ENCODE measurements around the gene TMSB10. TPM values are rescaled to one million over a fixed set of nuclear protein-coding genes. Genes with fewer than 3 reads are reported as not detected.

The TMSB10 gene
- total RNA-seq, 2 experiments from 2014 or later: 1,772 to 1,864 TPM

- Mint-ChIP-seq H3K4me3 (peak within 1 kb of the TSS; percentile 93), H3K27ac (peak within 1 kb of the TSS; percentile 97), H3K36me3 (ENCODE audit: low read depth) (peaks cover 8% of the 10 kb centered on the region), H3K27me3 (ENCODE audit: low read depth) (no peaks in the 10 kb centered on the region), H3K9me3 (no peaks in the 10 kb centered on the region), H3K4me1 (ENCODE audit: low read depth) (peaks cover 53% of the 10 kb centered on the region)
- DNase-seq: peak; percentile 73
- CTCF ChIA-PET: interaction anchor here (0.7 to 8.0 kb wide), 14 partner anchors 8 to 364 kb away, joined by 3 to 75 read pairs (median 4); partner anchors contain the start of gene TMSB10
- intact Hi-C loops (cut with micrococcal nuclease): loop anchor here (1.0 to 5.0 kb wide), 6 partner anchors 8 to 249 kb away; partner anchors contain the start of gene TMSB10
These were observed 24.6 kb upstream of the TMSB10 start, which contains the start of gene TRABD2A for GRCh38 chr2:84880645-84881521. Gene TRABD2A (minus strand): TSS chr2:84881084. CDS start chr2:84881039, 45 bp downstream.

DNA sequence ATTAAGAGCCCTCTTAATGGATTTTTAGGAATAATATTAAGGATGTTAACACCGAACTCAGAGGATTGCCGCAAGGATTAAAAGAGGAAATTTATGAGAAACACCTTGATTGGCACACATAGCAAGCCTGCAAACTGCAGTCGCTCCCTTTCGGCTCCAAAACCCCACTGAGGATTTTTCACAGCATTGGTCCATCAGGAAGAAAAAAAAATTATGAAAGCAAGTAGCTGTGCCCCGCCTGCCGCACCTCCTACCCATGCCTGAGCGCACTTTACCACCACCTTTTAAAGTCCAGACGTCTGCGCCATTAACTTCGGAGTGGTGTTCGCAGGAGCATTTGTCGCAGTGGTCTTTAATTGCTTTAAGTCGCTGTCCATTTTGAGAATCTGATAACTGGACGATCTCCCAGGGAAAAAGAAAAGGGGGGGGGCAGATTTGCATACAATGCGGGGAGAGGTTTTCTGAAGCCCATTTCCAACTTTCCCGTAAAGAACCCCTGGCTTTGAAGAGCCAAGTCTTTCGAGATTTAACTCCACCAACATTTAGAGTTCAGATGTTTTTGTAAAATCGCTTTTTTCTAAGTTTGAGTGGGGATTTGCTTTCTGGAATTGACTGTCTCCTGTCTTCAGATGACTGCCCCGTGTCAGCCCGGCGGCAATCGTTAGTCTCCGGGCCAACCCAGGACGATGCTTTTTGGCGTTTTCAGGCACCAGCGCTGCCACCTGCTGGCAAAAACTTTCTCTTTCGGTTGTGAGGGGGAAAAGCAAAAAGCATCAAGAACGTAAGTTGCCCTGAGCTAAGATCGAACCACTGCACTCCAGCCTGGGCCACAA lies 23.7 kb upstream of the TMSB10 start:
- H3K4me1 Mint-ChIP-seq (ENCODE audit: low read depth): peaks cover 51% of the 10 kb centered on the region
- CTCF ChIA-PET: interaction anchor here (0.6 to 8.0 kb wide), 28 partner anchors 12 to 388 kb away, joined by 3 to 75 read pairs (median 4); no protein-coding TSS in a partner anchor
- no peaks in the 10 kb centered on the region for H3K27me3 Mint-ChIP-seq (ENCODE audit: low read depth)
- no peaks in the 10 kb centered on the region for H3K9me3 Mint-ChIP-seq
- peak overlapping the region; percentile 87 for H3K4me3 Mint-ChIP-seq
- peak overlapping the region; percentile 97 for H3K27ac Mint-ChIP-seq
- DNase-seq: peak; percentile 97
- H3K36me3 Mint-ChIP-seq (ENCODE audit: low read depth): peaks cover 5% of the 10 kb centered on the region
- intact Hi-C loops (cut with micrococcal nuclease): loop anchor here (1.0 to 5.0 kb wide), 15 partner anchors 8 to 386 kb away; partner anchors contain the start of genes DNAH6 and TMSB10

DNA sequence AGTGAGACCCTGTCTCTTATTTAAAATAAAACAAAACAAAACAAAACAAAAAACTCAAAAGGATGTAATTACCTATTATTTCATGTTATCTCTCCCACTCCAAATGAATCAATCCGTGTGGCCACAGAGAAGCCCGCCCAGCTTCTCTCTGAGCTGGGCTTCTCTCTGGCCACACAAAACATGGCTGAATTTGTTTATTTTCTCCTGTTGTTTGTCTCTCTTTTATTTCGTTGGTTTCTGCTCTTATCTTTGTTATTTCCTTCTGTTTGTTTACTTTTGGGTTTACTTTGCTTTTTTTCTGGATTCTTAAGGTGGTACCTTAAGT lies 23.1 kb upstream of the TMSB10 start:
- peak overlapping the region; percentile 97 for H3K27ac Mint-ChIP-seq
- CTCF ChIA-PET: interaction anchor here (0.6 to 8.0 kb wide), 25 partner anchors 12 to 389 kb away, joined by 3 to 75 read pairs (median 4); no protein-coding TSS in a partner anchor
- peaks cover 50% of the 10 kb centered on the region for H3K4me1 Mint-ChIP-seq (ENCODE audit: low read depth)
- peak overlapping the region; percentile 87 for H3K4me3 Mint-ChIP-seq
- peaks cover 5% of the 10 kb centered on the region for H3K36me3 Mint-ChIP-seq (ENCODE audit: low read depth)
- intact Hi-C loops (cut with micrococcal nuclease): loop anchor here (1.0 to 5.0 kb wide), 10 partner anchors 16 to 387 kb away; partner anchors contain the start of gene DNAH6
- H3K9me3 Mint-ChIP-seq: no peaks in the 10 kb centered on the region
- no peak for DNase-seq
- H3K27me3 Mint-ChIP-seq (ENCODE audit: low read depth): no peaks in the 10 kb centered on the region

DNA sequence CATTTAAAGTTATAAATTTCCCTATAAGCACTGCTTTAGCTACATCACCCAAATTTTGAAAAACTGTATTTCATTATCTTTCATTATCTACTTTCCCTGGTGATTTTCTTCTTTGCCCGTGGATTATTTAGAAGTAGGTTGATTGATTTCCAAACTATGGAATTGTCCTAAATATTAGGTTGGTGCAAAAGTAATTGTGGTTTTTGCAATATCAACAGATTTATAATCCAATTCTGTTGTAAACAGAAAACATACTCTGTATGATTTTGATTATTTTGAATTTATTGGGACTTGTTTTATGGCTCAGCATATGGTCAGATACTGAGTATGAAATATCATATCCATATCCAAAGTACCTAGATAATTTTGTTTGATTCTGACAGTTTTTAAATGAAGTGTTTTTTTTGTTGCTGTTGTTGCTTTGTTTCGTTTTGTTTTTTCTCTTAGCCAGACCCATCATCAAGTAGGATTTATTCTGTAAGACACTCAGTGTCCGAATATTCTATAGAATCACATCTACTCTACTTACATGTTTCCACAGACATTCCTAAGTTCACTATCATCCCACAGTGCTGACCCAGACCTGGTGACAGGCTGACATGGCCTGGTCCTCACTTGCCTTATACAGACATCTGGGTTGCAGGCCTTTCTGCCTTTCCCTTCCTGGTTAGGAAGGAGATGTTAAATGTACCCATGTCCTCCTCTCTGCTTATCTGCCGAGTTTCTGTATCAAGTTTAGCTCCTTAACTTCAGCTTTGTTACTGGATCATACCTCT lies 22.5 kb upstream of the TMSB10 start:
- peak overlapping the region; percentile 87 for H3K4me3 Mint-ChIP-seq
- DNase-seq: no peak
- intact Hi-C loops (cut with micrococcal nuclease): loop anchor here (1.0 to 5.0 kb wide), 10 partner anchors 16 to 388 kb away; partner anchors contain the start of gene DNAH6
- H3K4me1 Mint-ChIP-seq (ENCODE audit: low read depth): peaks cover 48% of the 10 kb centered on the region
- H3K9me3 Mint-ChIP-seq: no peaks in the 10 kb centered on the region
- peaks cover 5% of the 10 kb centered on the region for H3K36me3 Mint-ChIP-seq (ENCODE audit: low read depth)
- CTCF ChIA-PET: interaction anchor here (0.5 to 8.0 kb wide), 28 partner anchors 11 to 389 kb away, joined by 3 to 75 read pairs (median 4); no protein-coding TSS in a partner anchor
- no peaks in the 10 kb centered on the region for H3K27me3 Mint-ChIP-seq (ENCODE audit: low read depth)
- H3K27ac Mint-ChIP-seq: peak overlapping the region; percentile 97

DNA sequence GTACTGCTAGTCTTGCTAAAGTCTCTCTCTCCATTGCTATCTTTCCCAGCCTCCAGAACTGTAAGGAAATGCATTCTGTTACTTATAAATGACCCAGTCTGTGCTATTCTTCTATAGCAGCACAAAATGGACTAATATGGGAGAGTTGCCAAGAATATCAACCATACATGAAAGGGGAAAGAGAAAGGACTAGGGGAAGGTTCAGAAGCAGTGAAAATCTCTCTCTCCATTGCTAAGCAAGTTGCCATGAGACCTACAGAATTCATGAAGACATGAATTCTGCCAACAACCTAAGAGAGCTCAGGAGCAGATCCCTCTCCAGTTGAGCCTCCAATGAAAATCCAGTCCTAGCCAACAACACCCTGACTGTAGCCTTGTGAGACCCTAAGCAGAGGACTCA lies 21.0 kb upstream of the TMSB10 start:
- CTCF ChIA-PET: interaction anchor here (1.0 kb wide), 1 partner anchor 41 kb away, joined by 3 read pairs; no protein-coding TSS in a partner anchor
- Mint-ChIP-seq H3K36me3 (ENCODE audit: low read depth) (peaks cover 4% of the 10 kb centered on the region), H3K27ac (no peak overlapping the region), H3K27me3 (ENCODE audit: low read depth) (no peaks in the 10 kb centered on the region), H3K4me3 (no peak overlapping the region), H3K4me1 (ENCODE audit: low read depth) (peaks cover 56% of the 10 kb centered on the region), H3K9me3 (no peaks in the 10 kb centered on the region)
- intact Hi-C loops (cut with micrococcal nuclease): loop anchor here (5.0 kb wide), 1 partner anchor 252 kb away; no protein-coding TSS in a partner anchor
- no peak for DNase-seq

DNA sequence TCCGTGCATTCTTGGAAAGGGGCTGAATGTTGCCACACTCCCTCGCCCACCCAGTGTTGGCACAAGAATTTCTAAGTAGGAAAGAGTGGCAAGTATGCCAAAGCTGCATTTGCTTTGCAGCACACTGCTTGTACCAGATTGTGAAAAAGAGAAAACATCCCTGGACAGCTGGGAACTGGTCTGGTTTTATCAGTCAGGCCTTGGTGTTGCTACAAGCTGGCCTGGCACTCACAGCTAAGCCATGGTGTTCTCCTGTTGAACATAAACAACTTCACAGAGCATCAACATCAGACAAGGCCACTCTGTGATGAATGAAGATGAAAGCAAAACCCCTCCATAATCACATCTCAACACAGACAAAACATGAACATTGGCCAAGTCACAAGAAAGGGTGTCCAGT lies 20.3 kb upstream of the TMSB10 start:
- peaks cover 61% of the 10 kb centered on the region for H3K4me1 Mint-ChIP-seq (ENCODE audit: low read depth)
- H3K27me3 Mint-ChIP-seq (ENCODE audit: low read depth): no peaks in the 10 kb centered on the region
- H3K27ac Mint-ChIP-seq: no peak overlapping the region
- H3K4me3 Mint-ChIP-seq: no peak overlapping the region
- peaks cover 2% of the 10 kb centered on the region for H3K36me3 Mint-ChIP-seq (ENCODE audit: low read depth)
- CTCF ChIA-PET: interaction anchor here (1.0 kb wide), 1 partner anchor 40 kb away, joined by 3 read pairs; no protein-coding TSS in a partner anchor
- DNase-seq: no peak
- intact Hi-C loops (cut with micrococcal nuclease): no loop called here
- no peaks in the 10 kb centered on the region for H3K9me3 Mint-ChIP-seq

DNA sequence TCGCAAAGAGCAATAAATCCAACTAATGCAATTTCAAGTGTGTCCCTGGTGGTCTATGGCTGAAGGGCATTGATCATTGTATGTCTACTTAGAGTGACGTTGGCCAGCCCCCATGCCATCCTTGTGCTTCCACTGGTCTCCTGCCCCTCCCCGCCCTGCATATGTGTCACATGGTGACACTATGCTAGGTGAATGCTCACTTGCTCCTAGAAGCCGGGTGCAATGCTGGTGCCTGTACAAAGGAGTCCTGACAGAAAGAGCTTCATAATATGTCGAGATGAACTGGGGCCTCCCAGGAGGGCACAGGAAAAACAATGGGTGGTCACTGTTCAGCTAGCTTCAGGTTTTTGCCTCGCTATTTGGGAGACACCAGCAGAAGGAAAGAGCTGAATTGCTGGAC lies 18.7 kb upstream of the TMSB10 start:
- CTCF ChIA-PET: interaction anchor here (1.0 to 5.7 kb wide), 4 partner anchors 33 to 53 kb away, joined by 3 to 61 read pairs (median 4); no protein-coding TSS in a partner anchor
- DNase-seq: no peak
- Mint-ChIP-seq H3K4me3 (no peak overlapping the region), H3K36me3 (ENCODE audit: low read depth) (no peaks in the 10 kb centered on the region), H3K27ac (peak overlapping the region; percentile 53), H3K9me3 (no peaks in the 10 kb centered on the region), H3K4me1 (ENCODE audit: low read depth) (peaks cover 65% of the 10 kb centered on the region), H3K27me3 (ENCODE audit: low read depth) (no peaks in the 10 kb centered on the region)
- intact Hi-C loops (cut with micrococcal nuclease): no loop called here

GRCh38 chr2:84888401-84889276 lies 16.8 kb upstream of the TMSB10 start:
- CTCF ChIA-PET: interaction anchor here (0.6 to 5.7 kb wide), 8 partner anchors 8 to 58 kb away, joined by 3 to 61 read pairs (median 4); partner anchors contain the start of gene TRABD2A
- Mint-ChIP-seq H3K27me3 (ENCODE audit: low read depth) (no peaks in the 10 kb centered on the region), H3K4me1 (ENCODE audit: low read depth) (peaks cover 53% of the 10 kb centered on the region), H3K4me3 (peak overlapping the region; percentile 74), H3K9me3 (no peaks in the 10 kb centered on the region), H3K27ac (peak overlapping the region; percentile 95), H3K36me3 (ENCODE audit: low read depth) (no peaks in the 10 kb centered on the region)
- DNase-seq: peak; percentile 73
- intact Hi-C loops (cut with micrococcal nuclease): loop anchor here (1.0 to 2.0 kb wide), 4 partner anchors 7 to 126 kb away; partner anchors contain the start of genes TMSB10 and TRABD2A

DNA sequence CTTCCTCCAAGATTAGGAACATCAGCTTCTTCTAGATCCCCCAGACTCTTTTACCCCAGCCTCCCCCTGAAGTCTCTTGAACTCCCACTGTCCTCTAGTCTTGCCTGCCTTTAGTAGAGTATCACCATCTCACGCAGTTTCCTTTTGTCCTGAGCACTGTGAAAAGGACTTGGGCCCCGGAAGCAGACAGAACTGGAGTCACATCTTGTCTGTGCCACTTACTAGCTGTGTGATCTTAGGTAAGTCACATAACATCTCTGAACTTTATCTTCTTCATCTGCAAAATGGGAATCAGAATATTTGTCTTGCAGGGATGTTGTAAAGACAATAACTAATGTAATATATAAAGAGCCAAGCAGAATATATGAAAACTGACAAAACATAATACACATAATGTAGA lies 16.1 kb upstream of the TMSB10 start:
- H3K27ac Mint-ChIP-seq: peak overlapping the region; percentile 95

DNA sequence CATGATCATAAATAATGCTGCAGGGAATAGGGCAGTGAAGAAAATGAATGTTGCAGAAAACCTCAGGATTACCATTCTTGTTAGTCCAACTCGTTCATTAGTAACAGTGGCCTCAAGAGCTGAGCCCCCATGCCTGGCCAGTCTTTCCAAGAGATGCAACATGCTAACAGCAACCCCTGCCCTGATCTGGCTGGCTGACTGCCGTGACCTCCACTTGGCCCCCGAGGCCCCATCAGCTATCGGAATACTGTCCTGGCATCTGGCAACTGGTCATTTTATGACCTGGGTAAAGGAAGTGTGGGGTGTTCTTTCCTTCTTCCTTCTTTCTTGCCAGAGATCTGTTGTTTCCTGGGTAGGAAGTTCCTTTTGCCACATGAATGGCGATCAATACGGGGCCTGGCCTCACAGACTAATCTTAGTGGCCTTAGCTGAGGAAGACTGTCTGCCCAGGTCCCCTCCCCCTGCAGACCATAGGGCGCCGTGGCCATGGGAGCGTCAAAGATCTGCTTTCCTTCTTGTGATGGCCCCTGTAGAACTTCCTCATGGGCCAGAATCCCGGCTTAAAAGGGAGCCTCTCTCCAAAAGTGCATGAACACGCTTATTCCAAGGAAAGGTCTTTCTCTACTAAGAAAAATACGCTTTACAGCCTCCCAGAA lies 14.0 kb upstream of the TMSB10 start:
- Mint-ChIP-seq H3K4me3 (no peak overlapping the region), H3K4me1 (ENCODE audit: low read depth) (peaks cover 60% of the 10 kb centered on the region), H3K27me3 (ENCODE audit: low read depth) (no peaks in the 10 kb centered on the region), H3K27ac (no peak overlapping the region), H3K9me3 (no peaks in the 10 kb centered on the region), H3K36me3 (ENCODE audit: low read depth) (no peaks in the 10 kb centered on the region)
- intact Hi-C loops (cut with micrococcal nuclease): no loop called here
- no peak for DNase-seq
- CTCF ChIA-PET: interaction anchor here (5.7 kb wide), 1 partner anchor 34 kb away, joined by 61 read pairs; no protein-coding TSS in a partner anchor

More for the DNA sequence above, 16.1 kb upstream of the TMSB10 start:
- H3K4me3 Mint-ChIP-seq: peak overlapping the region; percentile 74
- peak; percentile 45 for DNase-seq
- peaks cover 53% of the 10 kb centered on the region for H3K4me1 Mint-ChIP-seq (ENCODE audit: low read depth)
- H3K9me3 Mint-ChIP-seq: no peaks in the 10 kb centered on the region
- no peaks in the 10 kb centered on the region for H3K36me3 Mint-ChIP-seq (ENCODE audit: low read depth)
- H3K27me3 Mint-ChIP-seq (ENCODE audit: low read depth): no peaks in the 10 kb centered on the region
- CTCF ChIA-PET: interaction anchor here (0.6 to 5.7 kb wide), 7 partner anchors 9 to 57 kb away, joined by 3 to 61 read pairs (median 4); partner anchors contain the start of gene TRABD2A
- intact Hi-C loops (cut with micrococcal nuclease): loop anchor here (1.0 to 2.0 kb wide), 2 partner anchors 8 to 125 kb away; partner anchors contain the start of gene TRABD2A
